Left renal cortex interstitium (tissue), 4 donors: Measurements from ENCODE around the gene CAMTA2. TPM values are rescaled to one million over a fixed set of nuclear protein-coding genes. Genes with fewer than 3 reads are reported as not detected.
"Not testable (repeated sequence)": the region's sequence is repeated elsewhere in the genome, so short reads cannot be mapped to it uniquely, and the experiment has no call there.

Source experiments
- DNase-seq, 4 donors: peaks; one replicate each; pipeline ENCODE4 v3.0.0-alpha.2; 2013; ENCODE audit warnings: low read depth in 4 of 4, low spot score in 2 of 4, missing footprints in 1 of 4
- polyA plus RNA-seq, 4 donors: library from polyadenylated mRNA; unstranded; fragments of 120-200 nt; gene quantifications; one replicate each; pipeline ENCODE4 v1.2.1, GENCODE V29; 2013; ENCODE audit not compliant: insufficient read length in 4 of 4

CAMTA2 gene
- polyA plus RNA-seq, 4 donors: 22.7 to 38.4 (median 27.9) TPM

GRCh38 chr17:4935650-4936049 lies 51.8 kb downstream of the CAMTA2 start:
- DNase-seq: no peak

GRCh38 chr17:4934173-4934979 lies 53.1 kb downstream of the CAMTA2 start:
- DNase-seq: no peak

- DNase-seq: no peak
These were observed 53.8 kb downstream of the CAMTA2 start for GRCh38 chr17:4933646-4934045.

GRCh38 chr17:4932756-4933155 lies 54.7 kb downstream of the CAMTA2 start:
- DNase-seq: no peak

- no peak for DNase-seq
These were observed 55.5 kb downstream of the CAMTA2 start, which contains the start of gene GP1BA for GRCh38 chr17:4931963-4932362. Gene GP1BA (plus strand): TSS chr17:4932277. CDS start chr17:4932605, 328 bp downstream.

GRCh38 chr17:4928881-4929280 lies 58.6 kb downstream of the CAMTA2 start:
- no peak for DNase-seq

- not testable (repeated sequence) for DNase-seq
These were observed 60.7 kb downstream of the CAMTA2 start for GRCh38 chr17:4926577-4927335.

GRCh38 chr17:4921320-4921719 lies 66.2 kb downstream of the CAMTA2 start:
- DNase-seq: no peak

GRCh38 chr17:4920351-4921048 lies 67.0 kb downstream of the CAMTA2 start:
- no peak for DNase-seq

GRCh38 chr17:4919511-4920047 lies 67.9 kb downstream of the CAMTA2 start:
- no peak for DNase-seq

Other genes with a start within 250 kb of the CAMTA2 start
- gene ZMYND15, start 247.8 kb downstream of the CAMTA2 start, polyA plus RNA-seq: under 1 TPM; 0.32 to 0.95 (median 0.54) TPM
- gene CXCL16, start 247.7 kb downstream of the CAMTA2 start, polyA plus RNA-seq: 10 to 100 TPM; 11.3 to 14.1 (median 12.2) TPM
- 1 to 10 TPM; 1.5 to 2.8 (median 2.1) TPM for gene TM4SF5, start 215.8 kb downstream of the CAMTA2 start, polyA plus RNA-seq
- under 1 TPM; 0.42 to 0.74 (median 0.65) TPM for gene VMO1, start 201.3 kb downstream of the CAMTA2 start, polyA plus RNA-seq
- 10 to 100 TPM in 1 of 4 donors, 1 to 10 TPM in 3; 5.7 to 11.5 (median 8.4) TPM for gene GLTPD2, start 198.7 kb downstream of the CAMTA2 start, polyA plus RNA-seq
- gene PSMB6, start 191.5 kb downstream of the CAMTA2 start, polyA plus RNA-seq: 100 to 1,000 TPM; 112 to 159 (median 133) TPM
- 10 to 100 TPM; 30.5 to 52.9 (median 43.5) TPM for gene PLD2, start 180.5 kb downstream of the CAMTA2 start, polyA plus RNA-seq
- gene MINK1, start 154.3 kb downstream of the CAMTA2 start, polyA plus RNA-seq: 10 to 100 TPM; 43.0 to 71.4 (median 57.4) TPM
- 1 to 10 TPM; 1.2 to 2.4 (median 1.7) TPM for gene C17orf107, start 88.1 kb downstream of the CAMTA2 start, polyA plus RNA-seq
- gene CHRNE, start 84.6 kb downstream of the CAMTA2 start, polyA plus RNA-seq: 1 to 10 TPM; 1.3 to 2.4 (median 1.7) TPM
- 1 to 10 TPM; 1.4 to 3.1 (median 2.4) TPM for gene GP1BA, start 55.4 kb downstream of the CAMTA2 start, polyA plus RNA-seq
- 10 to 100 TPM; 71.0 to 94.7 (median 83.0) TPM for gene SLC25A11, start 47.6 kb downstream of the CAMTA2 start, polyA plus RNA-seq
- 100 to 1,000 TPM; 129 to 142 (median 134) TPM for gene RNF167, start 47.4 kb downstream of the CAMTA2 start, polyA plus RNA-seq
- 100 to 1,000 TPM; 336 to 541 (median 424) TPM for gene PFN1, start 39.1 kb downstream of the CAMTA2 start, polyA plus RNA-seq
- 10 to 100 TPM; 17.7 to 35.0 (median 26.8) TPM for gene ENO3, start 36.6 kb downstream of the CAMTA2 start, polyA plus RNA-seq
- 100 to 1,000 TPM in 3 of 4 donors, 10 to 100 TPM in 1; 97.2 to 111 (median 106) TPM for gene SPAG7, start 19.9 kb downstream of the CAMTA2 start, polyA plus RNA-seq
- gene INCA1, start 9.8 kb upstream of the CAMTA2 start, polyA plus RNA-seq: 1 to 10 TPM; 6.4 to 9.9 (median 8.5) TPM
- gene KIF1C, start 10.3 kb upstream of the CAMTA2 start, polyA plus RNA-seq: 10 to 100 TPM; 77.1 to 93.7 (median 87.7) TPM
- gene SLC52A1, start 47.8 kb upstream of the CAMTA2 start, polyA plus RNA-seq: under 1 TPM; 0.21 to 0.51 (median 0.36) TPM
- 10 to 100 TPM; 11.9 to 15.7 (median 14.4) TPM for gene ZFP3, start 90.8 kb upstream of the CAMTA2 start, polyA plus RNA-seq
- gene ZNF232, start 124.2 kb upstream of the CAMTA2 start, polyA plus RNA-seq: 10 to 100 TPM; 19.1 to 53.1 (median 21.7) TPM
- gene USP6, start 128.4 kb upstream of the CAMTA2 start, polyA plus RNA-seq: 10 to 100 TPM in 1 of 4 donors, 1 to 10 TPM in 3; 2.2 to 20.1 (median 3.6) TPM
- gene ZNF594, start 204.2 kb upstream of the CAMTA2 start, polyA plus RNA-seq: 10 to 100 TPM; 16.6 to 28.9 (median 22.7) TPM
- gene SCIMP, start 247.2 kb upstream of the CAMTA2 start, polyA plus RNA-seq: 1 to 10 TPM; 1.2 to 2.4 (median 1.7) TPM